Measurements from ENCODE around the gene CDH13.

DNA sequence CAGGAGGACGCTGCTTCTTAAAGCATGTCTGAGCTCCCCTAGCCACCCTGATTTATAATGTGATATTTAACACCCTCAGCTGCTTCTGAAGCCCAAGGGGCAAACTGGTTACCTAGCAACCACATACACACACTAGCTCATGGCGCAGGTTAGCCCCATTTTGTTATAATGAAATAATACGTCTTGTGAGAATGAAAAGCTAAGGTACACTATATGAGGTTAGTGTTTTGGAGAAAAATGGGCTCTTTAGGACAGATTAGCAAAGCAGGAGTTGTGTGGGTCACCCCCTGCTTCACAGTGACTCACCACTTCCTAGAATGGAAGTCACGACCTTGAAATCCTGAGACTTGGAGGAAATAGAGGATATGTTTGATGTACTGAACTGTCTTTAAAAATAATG lies 776.2 kb downstream of the CDH13 start:
- TF ChIP-seq, protein P1, sequence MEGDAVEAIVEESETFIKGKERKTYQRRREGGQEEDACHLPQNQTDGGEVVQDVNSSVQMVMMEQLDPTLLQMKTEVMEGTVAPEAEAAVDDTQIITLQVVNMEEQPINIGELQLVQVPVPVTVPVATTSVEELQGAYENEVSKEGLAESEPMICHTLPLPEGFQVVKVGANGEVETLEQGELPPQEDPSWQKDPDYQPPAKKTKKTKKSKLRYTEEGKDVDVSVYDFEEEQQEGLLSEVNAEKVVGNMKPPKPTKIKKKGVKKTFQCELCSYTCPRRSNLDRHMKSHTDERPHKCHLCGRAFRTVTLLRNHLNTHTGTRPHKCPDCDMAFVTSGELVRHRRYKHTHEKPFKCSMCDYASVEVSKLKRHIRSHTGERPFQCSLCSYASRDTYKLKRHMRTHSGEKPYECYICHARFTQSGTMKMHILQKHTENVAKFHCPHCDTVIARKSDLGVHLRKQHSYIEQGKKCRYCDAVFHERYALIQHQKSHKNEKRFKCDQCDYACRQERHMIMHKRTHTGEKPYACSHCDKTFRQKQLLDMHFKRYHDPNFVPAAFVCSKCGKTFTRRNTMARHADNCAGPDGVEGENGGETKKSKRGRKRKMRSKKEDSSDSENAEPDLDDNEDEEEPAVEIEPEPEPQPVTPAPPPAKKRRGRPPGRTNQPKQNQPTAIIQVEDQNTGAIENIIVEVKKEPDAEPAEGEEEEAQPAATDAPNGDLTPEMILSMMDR (IDR thresholded peaks at IDR 0.05; ENCODE audit: poor library complexity): no peak
- no peak for TF ChIP-seq EZH2phosphoT487 (IDR thresholded peaks at IDR 0.05; ENCODE audit: low read depth, severe bottlenecking, unreplicated experiment)

Data from hepatocyte (in vitro differentiated cells).